Measurements from ENCODE around the gene CACNB4. TPM values are rescaled to one million over a fixed set of nuclear protein-coding genes. Genes with fewer than 3 reads are reported as not detected.

The CACNB4 gene
- total RNA-seq, 4 donors from 2014 or later, result 2.3 to 5.8 (median 2.8) TPM

- no peak for TF ChIP-seq CTCF (IDR thresholded peaks at IDR 0.05; ENCODE audit: low read depth)
Measured at GRCh38 chr2:151908204-151908882, 190.5 kb downstream of the CACNB4 start.

GRCh38 chr2:151907286-151908203 lies 191.3 kb downstream of the CACNB4 start:
- TF ChIP-seq CTCF (IDR thresholded peaks at IDR 0.05; ENCODE audit: low read depth), result no peak

- no peak for TF ChIP-seq CTCF (IDR thresholded peaks at IDR 0.05; ENCODE audit: low read depth)
Measured at GRCh38 chr2:151906633-151906998, 192.2 kb downstream of the CACNB4 start.

- no peak for TF ChIP-seq CTCF (IDR thresholded peaks at IDR 0.05; ENCODE audit: low read depth)
Measured at GRCh38 chr2:151905963-151906632, 192.7 kb downstream of the CACNB4 start.

GRCh38 chr2:151904807-151905206 lies 194.0 kb downstream of the CACNB4 start:
- TF ChIP-seq CTCF (IDR thresholded peaks at IDR 0.05; ENCODE audit: low read depth), result no peak

- no peak for TF ChIP-seq CTCF (IDR thresholded peaks at IDR 0.05; ENCODE audit: low read depth)
Measured at GRCh38 chr2:151904021-151904420, 194.8 kb downstream of the CACNB4 start.

- no peak for TF ChIP-seq CTCF (IDR thresholded peaks at IDR 0.05; ENCODE audit: low read depth)
Measured at GRCh38 chr2:151902829-151903228, 196.0 kb downstream of the CACNB4 start.

Data from subcutaneous adipose tissue (tissue), 4 donors.